Frontal cortex (tissue), 4 donors: Measurements from ENCODE around the gene AHCYL2. TPM values are rescaled to one million over a fixed set of nuclear protein-coding genes. Genes with fewer than 3 reads are reported as not detected.
"Not testable (repeated sequence)": the region's sequence is repeated elsewhere in the genome, so short reads cannot be mapped to it uniquely, and the experiment has no call there.

Source experiments
- DNase-seq, 2 donors: peaks; one replicate each; pipeline ENCODE4 v3.0.0; 2012; ENCODE audit warnings: low spot score in 2 of 2
- FAIRE-seq: peaks from 2 replicates; lab custom pipeline; 2012; peaks lifted over from hg19 to GRCh38; lab: Jason Lieb, UNC
- total RNA-seq: library from RNA; depleted of rRNA; stranded (reverse); fragments of >200 nt; gene quantifications from one replicate; pipeline ENCODE4 v1.2.3, GENCODE V29; 2014
- donor health status: control.
- donor health status: control.
- donor health status: control.

The AHCYL2 gene
- total RNA-seq, 1 donor from 2014 or later: 15.9 TPM

DNA sequence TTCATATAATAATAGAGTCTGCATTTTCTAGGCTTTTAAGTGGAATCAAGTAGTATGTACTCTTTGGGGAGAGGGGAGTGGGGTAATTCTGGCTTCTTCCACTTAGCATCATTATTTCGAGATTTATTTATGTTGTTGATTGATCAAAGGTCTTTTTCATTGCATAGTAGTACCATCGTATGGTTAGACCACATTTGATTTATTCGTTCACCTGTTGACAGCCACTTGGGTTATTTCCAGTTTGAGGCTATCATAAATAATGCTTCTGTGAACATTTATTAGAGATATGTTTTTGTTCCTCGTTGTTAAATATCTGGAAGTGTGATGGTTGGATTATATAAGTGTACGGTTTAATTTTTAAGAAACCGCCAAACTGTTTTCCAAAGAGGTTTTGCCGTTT is 52.8 kb downstream of the AHCYL2 start:
- DNase-seq (no peak), FAIRE-seq (no peak)

DNA sequence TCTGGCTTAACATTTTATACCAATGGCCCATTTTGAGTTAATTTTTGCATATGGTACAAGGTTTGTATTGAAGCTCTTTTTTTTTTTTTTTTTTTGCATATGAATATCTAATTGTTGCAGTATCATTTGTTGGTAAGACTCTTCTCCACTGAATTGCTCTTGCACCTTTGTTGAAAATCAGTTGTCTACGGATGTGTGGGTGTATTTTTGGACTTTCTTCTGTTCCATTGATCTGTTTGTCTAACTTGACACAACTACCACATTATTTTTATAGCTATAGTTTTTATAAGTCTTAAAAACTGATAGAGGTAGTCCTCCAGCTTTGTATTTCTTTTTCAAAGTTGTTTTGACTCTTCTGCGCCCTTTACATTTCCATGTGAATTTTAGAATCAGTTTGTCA is 53.9 kb downstream of the AHCYL2 start:
- FAIRE-seq: no peak
- DNase-seq: no peak

DNA sequence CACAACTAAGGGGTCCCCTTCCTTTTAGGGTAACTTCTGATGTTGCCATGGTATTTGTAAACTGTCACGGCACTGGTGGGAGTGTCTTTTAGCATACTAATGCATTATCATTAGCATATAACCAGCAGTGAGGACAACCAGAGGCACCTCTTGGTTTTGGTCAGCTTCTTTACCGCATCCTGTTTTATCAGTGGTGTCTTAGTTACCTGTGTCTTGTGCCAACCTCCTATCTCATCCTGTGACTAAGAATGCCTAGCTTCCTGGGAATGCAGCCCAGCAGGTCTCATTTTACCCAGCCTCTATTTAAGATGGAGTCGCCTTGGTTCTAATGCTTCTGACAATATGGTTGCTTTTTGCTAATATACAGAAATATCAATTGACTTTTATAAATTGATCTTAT is 54.9 kb downstream of the AHCYL2 start:
- no peak for DNase-seq
- FAIRE-seq: no peak

DNA sequence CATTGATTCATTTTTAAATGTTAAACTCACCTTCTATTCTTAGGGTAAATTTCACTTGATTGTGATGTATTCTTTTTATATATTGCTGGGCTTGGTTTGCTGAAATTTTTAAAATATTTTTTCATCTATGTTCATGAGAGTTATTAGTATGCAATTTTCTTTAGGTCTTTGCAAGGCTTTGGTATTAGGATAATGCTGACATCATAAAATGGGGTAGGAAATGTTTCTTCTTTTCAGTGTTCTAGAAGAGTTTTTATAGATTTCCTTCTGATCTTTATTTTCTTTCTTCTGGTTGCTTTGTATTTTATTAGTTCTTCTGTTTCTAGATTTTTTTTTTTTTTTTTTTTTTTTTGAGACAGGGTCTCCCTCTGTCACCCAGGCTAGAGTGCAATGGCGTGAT is 56.3 kb downstream of the AHCYL2 start:
- no peak for FAIRE-seq
- no peak for DNase-seq

DNA sequence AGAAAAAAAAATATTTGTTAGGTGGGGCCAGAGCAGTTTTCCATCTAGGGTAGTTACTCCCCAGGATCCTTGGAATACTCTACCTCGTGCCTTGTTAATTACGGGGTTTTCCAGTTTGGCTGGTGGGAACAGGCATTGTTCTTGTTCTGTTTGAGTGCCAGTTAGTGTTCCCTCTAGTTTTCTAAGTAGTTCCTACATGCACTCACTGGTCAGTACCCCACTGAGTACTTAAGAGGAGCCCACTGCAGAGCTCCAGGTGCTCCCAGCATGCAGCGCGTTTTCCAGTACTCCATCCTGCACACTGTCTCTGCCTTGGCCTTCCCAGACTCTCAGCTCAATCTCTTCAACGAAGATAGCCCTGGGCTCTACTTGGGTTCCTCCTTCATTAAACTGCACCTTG is 58.0 kb downstream of the AHCYL2 start:
- no peak for DNase-seq
- FAIRE-seq: no peak

DNA sequence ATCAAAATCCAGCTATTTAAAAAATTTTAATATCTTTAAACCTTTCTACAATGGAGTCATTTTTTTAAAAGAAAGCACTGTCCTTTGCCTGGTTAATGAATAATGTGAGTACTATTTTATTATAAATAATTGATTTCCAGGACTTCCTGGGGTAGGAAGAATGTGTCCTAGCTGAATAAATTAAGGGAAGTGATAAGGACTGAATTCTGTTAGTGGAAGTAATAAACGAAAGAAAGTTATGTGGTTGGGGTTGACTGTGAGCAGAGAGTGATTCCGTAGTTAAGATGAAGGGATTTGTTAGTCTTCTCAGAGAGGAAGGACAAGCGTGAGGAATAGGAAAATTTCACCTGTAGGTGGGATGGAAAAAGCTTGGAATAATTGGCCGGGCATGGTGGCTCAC is 59.1 kb downstream of the AHCYL2 start:
- FAIRE-seq (no peak), DNase-seq (no peak)

DNA sequence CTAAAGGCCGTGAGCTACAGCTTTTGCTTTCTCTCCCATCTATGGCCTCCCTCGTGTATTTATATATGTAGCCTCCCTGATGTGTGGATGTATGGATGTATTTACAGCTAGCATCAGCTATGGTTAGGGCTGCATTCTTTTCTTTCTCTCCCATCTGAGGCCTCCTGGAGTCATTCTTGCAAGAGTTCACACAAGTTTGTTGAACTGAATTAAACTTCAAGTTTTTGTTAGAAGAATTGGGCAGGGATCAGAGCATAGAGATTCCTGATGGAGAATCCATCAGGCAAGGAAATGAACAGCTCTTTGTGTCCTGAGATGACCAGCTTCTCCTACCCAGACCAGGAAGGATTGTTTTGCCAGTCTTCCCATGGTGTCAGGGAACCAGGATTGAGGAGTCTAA is 60.3 kb downstream of the AHCYL2 start:
- no peak for DNase-seq

DNA sequence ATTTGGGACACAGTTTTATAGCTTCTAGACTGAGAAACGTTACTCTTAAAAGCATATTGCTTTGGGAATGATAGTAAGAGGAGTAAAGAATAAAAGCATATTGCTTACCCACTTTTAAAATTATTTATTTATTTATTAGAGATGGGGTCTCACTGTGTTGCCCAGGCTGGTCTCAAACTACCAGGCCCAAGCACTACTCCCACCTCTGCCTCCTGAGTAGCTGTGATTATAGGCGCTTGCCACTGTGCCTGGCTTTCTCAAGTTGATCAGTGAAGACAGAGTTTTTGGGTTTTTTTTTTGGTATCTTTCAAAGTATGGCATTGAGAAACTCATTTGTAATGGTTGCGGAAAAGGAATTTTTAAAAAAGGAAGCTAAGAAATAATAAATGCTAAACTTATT is 68.0 kb downstream of the AHCYL2 start:
- FAIRE-seq: no peak
- DNase-seq: no peak

More for the DNA sequence above, 60.3 kb downstream of the AHCYL2 start:
- no peak for FAIRE-seq

DNA sequence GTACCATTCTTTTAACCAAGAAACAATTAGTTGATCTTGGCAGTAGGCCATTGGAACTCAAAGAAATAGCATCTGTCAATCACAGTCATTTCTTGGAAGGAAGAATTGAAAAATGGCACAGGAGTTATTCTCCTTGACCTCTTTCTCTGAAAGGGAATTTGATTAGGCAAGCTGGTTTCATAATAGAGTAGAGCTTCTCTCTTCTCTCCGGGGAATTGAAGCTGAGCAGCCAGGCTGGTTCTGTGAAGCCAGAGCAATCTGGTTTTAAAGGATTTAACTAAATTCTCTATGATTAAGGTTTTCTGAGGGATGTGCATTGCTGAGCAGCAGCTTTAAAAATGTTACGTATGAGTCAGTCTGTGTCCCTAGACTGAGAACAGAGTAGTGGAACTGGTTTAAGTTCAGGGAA is 70.2 kb downstream of the AHCYL2 start:
- DNase-seq: peak in 1 of 2 donors; percentile 26
- no peak for FAIRE-seq

DNA sequence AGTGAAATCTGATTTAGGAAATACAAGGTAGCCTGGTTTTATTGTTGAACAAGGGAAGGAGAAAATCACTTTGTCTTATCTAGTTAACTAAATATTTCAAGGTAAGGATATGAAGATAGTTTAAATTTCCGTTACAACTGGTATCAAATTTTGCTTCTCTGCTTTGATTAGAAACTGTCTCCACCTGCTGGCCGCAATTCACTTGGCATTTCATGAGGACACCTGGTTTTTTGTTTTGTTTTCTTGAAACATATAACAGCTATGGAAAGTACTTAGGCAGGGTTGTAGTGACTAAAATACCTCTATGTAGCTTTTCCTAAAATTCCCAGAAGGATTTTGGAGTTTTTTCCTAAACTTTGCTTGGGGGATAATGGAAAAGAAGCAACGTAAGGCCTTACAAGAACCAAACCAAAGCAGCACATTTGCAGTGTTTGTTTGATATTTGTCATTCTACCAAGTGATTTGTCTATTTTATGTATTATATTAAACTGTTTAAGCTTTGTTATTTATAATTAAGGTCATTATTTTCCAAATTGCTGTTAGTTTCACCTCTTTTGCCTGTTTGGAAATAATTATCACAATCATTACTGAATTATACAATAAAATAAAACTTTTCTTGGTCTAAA is 73.6 kb downstream of the AHCYL2 start:
- FAIRE-seq: peak; percentile 44
- peak in 1 of 2 donors; percentile 33 for DNase-seq

DNA sequence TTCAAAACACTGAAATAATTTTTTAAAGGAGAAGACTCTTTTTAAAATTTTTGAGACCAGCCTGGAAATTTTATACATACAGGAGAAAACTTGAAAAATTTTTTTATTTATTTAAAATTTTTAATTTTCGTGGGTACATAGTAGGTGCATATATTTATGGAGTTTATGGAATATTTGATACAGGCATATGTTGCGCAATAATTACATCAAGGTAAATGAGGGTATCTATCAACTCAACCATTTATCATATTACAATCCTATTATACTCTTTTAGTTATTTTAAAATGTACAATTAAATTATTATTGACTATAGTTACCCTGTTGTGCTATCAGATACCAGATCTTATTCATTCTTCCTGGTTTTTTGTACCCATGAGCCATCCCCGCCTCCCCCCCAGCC is 75.1 kb downstream of the AHCYL2 start:
- DNase-seq (no peak), FAIRE-seq (no peak)

DNA sequence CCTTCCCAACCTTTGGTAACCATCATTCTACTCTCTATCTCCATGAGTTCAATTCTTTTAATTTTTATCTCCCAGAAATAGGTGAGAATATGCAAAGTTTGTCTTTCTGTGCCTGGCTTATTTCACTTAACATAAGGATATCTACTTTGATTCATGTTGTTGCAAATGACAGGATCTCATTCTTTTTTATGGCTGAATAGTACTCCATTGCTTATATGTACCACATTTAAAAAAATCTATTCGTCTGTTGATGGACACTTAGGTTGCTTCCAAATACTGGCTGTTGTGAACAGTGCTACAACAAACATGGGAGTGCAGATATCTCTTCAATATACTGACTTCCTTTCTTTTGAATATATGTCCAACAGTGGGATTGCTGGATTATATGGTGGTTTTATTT is 75.5 kb downstream of the AHCYL2 start:
- not testable (repeated sequence) for FAIRE-seq, DNase-seq

DNA sequence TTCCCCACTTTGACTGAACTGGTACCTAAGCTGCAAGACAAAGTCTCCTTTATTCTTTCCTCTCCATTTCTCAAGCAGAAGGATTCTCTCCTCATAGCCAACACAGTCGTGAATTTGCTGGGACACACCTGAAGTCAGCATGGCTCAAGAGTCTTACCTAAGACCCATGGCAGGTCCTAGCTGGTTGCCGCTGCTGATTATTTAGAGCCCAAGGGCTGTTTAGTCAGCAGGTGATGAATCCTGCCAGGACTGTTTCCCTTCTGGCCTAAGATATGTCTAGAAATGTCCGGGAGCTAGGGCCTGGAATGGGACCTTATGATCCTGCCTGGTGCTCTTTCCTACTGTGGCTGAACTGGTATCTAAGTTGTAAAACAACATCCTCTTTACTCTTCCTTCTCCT is 82.8 kb downstream of the AHCYL2 start:
- DNase-seq (no peak), FAIRE-seq (no peak)

DNA sequence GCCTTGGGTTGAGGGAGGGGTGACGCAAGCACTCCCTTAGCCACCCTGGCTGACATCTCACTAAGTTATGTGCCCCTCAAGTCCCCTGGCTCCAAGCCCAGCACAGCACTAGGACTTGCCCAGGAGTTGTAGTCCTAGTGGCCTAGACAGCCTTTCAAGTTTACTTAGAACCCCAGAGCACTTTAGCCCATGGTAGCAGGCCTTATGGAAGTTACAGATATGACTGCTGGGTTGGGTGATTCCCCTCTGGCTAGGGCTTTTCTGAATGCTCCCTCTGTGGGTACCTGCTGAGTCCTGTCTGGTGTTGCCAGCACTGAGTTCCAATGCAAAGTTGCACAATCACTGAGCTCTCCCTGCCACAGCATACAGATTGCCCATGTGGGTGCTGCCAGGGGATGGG is 83.2 kb downstream of the AHCYL2 start:
- DNase-seq: no peak
- no peak for FAIRE-seq

DNA sequence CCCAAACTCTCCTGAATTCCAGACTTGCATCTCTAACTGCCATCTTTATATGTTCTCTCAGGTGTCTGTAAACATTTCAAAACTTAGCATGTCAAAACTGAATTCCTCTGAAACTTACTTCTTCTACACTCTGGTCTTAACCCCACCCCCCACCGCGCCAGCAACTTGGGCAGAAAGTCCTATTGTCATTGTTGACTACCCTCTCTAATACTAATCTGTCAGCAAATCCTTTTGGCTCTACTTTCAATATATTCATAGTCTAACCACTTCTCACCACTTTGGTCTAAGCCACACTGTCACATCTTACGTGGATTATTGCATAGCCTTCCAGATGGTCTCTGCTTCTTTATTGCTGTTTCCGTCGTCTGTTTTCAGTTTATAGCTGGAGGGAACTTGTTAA is 86.6 kb downstream of the AHCYL2 start:
- no peak for FAIRE-seq

DNA sequence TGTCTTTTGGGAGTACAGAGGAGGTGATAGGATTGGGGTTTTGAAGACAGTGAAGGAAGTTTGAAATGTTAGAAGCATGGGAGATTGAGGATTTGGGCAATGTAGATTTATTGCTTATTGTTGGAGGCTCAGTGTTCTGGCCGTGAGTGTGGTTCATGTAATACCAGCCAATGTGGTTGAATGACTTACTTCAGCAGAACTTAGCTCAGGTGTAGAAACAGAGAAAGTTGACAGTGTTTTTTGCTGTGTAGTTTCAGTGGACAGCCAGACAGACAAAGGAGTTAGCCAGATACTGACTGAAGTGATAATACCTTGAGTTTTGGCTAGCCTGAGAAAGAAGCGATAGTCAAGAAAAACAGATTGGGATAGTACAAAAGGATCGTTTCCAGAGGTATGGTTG is 88.5 kb downstream of the AHCYL2 start:
- no peak for FAIRE-seq

More for the DNA sequence above, 86.6 kb downstream of the AHCYL2 start:
- DNase-seq: no peak

DNA sequence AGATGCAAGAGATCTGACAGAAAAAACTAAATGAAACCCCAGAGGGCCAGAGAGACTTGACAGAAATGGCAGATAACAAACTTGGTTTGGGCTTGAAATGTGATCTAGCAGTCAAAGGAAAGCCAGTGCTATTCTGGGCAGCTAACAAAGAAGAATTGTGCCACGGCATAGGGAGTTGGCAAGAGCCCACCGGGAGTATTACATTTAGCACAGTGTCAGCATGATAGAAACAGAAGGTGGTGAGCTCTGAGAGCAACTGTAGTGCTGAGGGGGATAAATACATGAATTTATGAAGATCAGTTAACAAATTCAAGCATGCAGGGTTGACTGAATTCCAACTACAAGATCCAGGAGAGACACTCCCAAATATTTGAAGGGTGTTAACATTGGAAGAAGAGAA is 91.1 kb downstream of the AHCYL2 start:
- peak; percentile 8 to 16 for DNase-seq
- FAIRE-seq: peak; percentile 21

More for the DNA sequence above, 88.5 kb downstream of the AHCYL2 start:
- no peak for DNase-seq

DNA sequence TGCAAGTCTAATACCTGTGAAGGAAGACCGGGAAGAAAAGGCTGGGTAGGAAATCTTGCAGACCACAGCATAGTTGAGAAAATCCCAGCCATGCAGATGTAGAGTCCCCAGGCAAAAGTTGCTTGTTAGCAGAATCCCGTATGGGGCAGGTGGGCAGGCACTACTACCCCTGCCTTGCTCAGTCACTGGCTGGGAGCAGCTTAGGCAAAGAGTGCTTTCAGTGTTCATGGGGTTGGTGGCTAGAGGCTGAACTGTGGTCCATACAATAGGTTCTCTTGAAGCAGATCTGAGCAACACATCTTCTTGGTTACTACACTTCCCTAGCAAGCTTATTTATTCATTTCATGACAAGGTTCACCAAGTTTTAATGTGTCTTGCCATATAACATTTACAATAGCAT is 92.6 kb downstream of the AHCYL2 start:
- FAIRE-seq (no peak), DNase-seq (no peak)

DNA sequence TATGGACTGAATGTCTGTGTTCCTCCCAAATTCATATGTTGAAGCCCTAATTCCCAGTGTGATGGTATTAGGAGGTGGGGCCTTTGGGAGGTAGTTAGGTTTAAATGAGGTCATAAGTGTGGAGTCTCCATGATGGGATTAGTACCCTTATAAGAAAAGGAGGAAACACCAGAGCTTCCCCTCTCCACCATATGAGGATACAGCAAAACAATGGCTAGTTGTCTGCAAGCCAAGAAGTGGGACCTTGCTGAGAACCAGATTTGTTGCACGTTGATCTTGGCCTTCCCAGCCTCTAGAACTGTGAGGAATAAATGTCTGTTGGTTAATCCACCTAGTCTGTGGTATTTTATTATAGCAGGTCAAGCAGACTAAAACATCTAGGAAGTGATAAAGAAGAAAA is 102.2 kb downstream of the AHCYL2 start:
- DNase-seq (no peak), FAIRE-seq (no peak)

DNA sequence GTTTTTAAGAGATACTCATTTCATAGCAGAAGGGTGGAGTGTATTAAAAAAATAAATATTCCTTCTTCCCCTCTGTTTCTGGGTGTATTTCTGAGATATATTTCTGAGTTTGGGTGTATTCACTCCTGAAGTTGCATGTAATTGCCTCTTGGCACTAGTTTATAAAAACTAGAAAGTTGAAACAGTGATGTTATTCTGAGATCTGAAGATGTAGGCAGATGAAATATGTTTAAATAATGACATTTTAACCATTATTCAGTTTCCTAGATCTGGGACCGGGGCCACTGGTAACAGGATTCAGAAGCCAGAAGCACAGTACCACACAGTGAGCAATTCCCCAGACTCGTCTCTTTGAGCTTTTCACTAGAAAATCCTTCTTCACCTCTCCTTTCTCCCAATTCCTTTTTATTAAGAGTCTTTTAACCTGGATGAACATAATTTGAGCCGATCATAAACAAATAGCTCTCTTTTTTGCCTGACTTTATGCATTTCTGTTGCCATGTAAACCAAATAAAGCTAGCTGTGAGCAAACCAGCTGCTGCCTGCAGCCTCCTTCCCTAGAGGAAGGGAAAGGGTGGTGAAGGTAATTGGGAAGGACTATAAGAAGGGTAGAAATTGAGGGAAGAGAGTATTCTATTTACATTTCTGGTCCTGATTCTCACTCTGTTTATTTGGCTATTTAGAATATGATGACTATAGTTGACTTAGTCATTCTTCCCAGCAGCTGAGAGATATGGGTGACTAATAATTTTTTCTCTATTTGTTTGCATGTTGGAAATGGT is 107.6 kb downstream of the AHCYL2 start:
- DNase-seq (no peak), FAIRE-seq (no peak)

DNA sequence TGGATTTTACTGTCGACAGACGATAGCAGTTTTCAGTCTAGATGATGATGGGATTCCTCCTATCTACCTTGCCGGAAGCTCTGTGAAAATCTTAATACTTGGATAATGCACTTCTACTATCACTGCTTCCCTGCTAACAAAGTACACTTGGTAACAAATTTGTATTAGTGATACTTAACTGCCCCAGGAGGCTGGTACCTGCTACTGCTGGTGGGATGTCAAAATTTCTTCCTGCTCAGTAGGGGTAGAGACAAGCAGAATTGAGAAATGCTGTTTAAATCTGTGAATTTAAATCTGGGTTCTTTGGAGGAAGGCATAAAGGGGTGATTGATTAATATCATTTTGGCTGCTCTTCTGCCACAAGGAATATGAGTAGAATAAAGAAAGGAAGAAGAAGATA is 109.6 kb downstream of the AHCYL2 start:
- FAIRE-seq (no peak), DNase-seq (no peak)

DNA sequence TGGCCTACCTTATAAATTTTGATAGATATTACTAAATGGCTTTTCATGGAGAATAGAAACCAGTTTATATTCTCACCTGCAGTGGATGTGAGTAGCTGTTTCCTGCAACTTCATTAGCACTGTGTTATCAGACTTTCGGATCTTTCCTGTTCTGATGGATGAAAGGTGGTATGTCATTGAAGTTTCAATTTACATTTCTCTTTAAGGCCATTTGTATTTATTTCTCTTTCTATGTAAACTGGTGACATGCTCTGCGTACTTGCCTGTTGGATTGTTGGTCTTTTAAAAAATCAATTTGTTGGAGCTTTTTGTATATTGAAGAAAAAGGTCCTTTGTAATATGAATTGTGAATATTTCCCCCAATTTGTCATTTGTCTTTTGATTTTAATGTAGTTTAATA is 113.6 kb downstream of the AHCYL2 start:
- no peak for FAIRE-seq
- DNase-seq: no peak
